Uterus (tissue), 2 donors: Measurements from ENCODE around the gene RANBP9.

Experiments
- CTCF ChIP-seq, 4 experiments: fragments of 200-600 bp in 2 of 4; fragments of 450-650 bp in 2 of 4; sonication (generic) in 2 of 4; IDR thresholded peaks; one replicate each; pipeline ENCODE4 v1.5.1; 2016 to 2019; ENCODE audit warnings: antibody characterized with exemption in 4 of 4, mild to moderate bottlenecking in 2 of 4, moderate library complexity in 1 of 4
- POLR2A ChIP-seq, 2 donors: fragments of 450-650 bp; IDR thresholded peaks; one replicate each; pipeline ENCODE4 v1.6.1; 2016; ENCODE audit warnings: antibody characterized with exemption in 2 of 2, mild to moderate bottlenecking in 1 of 2, moderate library complexity in 1 of 2

DNA sequence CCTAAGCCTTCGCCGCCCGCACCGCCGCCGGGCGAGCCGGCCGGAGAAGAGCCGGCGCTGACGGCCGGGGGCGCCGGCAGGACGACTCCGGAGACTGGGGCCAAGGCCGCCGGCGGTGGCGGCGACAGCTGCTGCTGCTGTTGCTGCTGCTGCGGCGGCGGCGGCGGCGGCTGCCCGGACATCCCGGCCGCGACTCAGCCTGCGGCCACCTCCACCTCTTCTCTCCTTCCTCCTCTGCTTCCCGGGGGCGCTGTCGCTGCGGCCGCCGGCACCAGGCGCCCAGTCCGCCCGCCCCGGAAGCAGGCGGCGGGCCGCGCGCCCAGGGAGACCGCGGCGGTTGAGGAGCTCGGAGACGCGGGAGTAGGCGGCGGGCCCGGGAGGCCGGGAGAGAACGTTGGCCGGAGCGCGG is 307 bp downstream of the RANBP9 start:
- TF ChIP-seq CTCF (IDR thresholded peaks at IDR 0.05) (peak in 3 of 4 experiments; percentile 19 to 48 (median 41)), POLR2A (IDR thresholded peaks at IDR 0.05) (no peak)
